Stimulated activated CD8-positive, alpha-beta memory T cell treated with anti-CD3 and anti-CD28 coated beads, Interleukin-15, amount 100 ng/mL, for 4 hours (primary cell): ENCODE data around the gene ANAPC5.
"Not testable (repeated sequence)": the region's sequence is repeated elsewhere in the genome, so short reads cannot be mapped to it uniquely, and the experiment has no call there.

Experiments used
- DNase-seq, 2 donors: peaks; one replicate each; pipeline ENCODE4 v3.0.0-alpha.2; 2020; ENCODE audit warnings: low read depth in 2 of 2

ANAPC5 gene, protein sequence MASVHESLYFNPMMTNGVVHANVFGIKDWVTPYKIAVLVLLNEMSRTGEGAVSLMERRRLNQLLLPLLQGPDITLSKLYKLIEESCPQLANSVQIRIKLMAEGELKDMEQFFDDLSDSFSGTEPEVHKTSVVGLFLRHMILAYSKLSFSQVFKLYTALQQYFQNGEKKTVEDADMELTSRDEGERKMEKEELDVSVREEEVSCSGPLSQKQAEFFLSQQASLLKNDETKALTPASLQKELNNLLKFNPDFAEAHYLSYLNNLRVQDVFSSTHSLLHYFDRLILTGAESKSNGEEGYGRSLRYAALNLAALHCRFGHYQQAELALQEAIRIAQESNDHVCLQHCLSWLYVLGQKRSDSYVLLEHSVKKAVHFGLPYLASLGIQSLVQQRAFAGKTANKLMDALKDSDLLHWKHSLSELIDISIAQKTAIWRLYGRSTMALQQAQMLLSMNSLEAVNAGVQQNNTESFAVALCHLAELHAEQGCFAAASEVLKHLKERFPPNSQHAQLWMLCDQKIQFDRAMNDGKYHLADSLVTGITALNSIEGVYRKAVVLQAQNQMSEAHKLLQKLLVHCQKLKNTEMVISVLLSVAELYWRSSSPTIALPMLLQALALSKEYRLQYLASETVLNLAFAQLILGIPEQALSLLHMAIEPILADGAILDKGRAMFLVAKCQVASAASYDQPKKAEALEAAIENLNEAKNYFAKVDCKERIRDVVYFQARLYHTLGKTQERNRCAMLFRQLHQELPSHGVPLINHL

DNA sequence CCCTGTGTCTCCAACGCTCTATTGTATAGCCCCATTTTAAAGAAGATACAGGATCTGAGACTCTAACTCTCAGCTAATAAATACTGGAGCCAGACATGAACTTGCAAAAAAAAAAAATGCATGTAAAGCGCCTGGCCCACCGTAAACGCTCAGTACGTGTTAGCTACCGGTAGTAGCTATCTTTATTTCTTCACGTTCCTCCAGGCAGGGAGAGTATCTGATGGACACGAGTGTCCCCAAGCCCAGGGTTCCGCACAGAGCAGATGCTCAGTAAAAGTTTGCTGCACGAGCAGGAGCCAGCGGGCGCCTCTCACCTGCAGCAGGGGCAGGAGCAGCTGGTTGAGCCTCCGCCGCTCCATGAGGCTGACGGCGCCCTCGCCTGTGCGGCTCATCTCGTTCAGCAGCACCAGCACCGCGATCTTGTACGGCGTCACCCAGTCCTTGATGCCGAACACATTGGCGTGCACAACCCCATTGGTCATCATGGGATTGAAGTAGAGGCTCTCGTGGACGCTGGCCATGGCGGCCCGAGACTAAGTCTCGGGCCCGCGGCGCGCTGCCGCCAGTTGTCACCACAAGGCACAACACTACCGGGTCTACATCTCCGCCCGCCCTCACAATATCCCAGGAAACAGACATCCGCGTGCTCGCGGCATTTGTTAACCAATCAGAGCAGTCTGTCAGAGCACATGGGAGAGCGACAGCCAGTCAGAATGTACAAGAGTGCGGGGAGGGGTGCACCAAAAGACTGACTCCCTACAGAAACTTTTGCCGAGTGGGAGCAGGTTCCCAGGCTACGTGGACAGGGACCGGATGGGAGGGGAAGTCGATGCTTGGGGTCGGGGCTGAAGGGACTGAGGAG, at the start of gene ANAPC5:
Gene ANAPC5, minus strand, starts transcription at position 592 of the 862 bp plus-strand sequence. Its CDS starts 71 bp downstream, at position 521.
- peak; percentile 78 to 86 for DNase-seq

- peak; percentile 26 to 45 for DNase-seq
Observed at GRCh38 chr12:121400332-121401139, 48.3 kb upstream of the ANAPC5 start.

DNA sequence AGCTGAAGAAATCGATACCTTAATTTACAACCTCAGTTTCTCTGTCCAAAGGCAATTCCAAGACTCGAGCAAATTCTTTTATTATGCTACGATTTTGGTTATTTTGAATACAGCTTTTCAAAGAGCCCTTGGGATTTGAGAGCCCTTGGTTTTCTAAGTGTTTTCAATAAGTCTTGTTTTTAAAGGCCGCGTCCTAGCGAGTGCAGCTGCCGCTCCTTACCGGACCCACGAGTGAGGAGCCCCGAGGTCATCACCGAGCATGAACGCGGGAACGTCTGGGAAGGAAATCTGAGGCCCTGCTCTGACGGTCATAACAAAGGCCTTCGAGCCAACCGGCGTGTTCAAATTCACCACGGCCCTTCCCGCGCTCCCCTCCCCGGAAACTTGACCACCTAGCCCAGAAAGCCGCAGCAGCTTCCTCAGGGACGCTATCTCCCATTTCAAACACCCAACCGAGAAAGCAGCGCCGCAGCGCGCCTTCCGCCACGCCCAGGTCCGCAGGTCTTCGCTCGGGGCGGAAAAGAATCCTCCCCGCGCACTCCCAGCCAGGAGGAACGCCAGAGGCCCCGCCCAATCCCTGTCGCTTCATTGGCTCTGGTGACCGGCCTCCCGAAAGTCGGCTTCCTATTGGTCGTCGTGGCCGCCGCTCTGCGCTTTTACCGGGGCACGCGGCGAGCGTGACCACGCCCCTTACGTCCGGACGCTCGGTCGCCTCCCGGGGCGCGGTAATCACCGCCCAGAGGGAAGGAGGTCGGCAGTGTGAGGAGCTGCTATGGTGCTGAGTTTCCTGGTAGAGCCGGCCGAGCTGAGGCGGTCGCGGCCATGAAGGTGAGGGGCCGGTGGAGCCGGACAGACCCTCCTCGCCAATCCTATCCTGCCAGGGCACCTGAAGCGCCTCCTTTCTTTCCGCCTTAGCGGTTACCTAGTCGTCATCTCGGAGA, 47.5 kb upstream of the ANAPC5 start, which contains the start of gene RNF34:
Gene RNF34, plus strand, starts transcription at position 728 of the 941 bp plus-strand sequence. Its CDS starts 95 bp downstream, at position 823.
- peak; percentile 95 to 96 for DNase-seq

DNA sequence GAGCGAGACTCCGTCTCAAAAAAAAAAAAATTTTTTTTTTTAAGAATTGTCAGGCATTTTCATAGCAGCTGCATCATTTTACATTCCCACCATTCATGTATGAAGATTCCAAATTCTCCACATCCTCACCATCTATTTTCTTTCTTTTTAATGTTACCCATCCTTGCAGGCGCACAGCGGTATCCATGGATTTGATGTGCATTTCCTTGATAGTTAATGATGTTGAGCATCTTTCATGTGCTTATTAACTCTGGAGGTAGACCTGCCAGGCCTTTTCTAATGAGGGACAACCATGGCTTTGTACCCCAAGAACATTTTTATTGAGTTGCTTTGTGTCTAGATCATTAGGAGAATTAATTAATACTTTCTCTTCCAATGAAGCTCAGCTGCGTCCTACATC, 46.1 kb upstream of the ANAPC5 start:
- DNase-seq, result no peak

GRCh38 chr12:121397521-121397920, 45.3 kb upstream of the ANAPC5 start:
- no peak for DNase-seq

- DNase-seq, result no peak
Observed at GRCh38 chr12:121392325-121392716, 40.1 kb upstream of the ANAPC5 start.

DNA sequence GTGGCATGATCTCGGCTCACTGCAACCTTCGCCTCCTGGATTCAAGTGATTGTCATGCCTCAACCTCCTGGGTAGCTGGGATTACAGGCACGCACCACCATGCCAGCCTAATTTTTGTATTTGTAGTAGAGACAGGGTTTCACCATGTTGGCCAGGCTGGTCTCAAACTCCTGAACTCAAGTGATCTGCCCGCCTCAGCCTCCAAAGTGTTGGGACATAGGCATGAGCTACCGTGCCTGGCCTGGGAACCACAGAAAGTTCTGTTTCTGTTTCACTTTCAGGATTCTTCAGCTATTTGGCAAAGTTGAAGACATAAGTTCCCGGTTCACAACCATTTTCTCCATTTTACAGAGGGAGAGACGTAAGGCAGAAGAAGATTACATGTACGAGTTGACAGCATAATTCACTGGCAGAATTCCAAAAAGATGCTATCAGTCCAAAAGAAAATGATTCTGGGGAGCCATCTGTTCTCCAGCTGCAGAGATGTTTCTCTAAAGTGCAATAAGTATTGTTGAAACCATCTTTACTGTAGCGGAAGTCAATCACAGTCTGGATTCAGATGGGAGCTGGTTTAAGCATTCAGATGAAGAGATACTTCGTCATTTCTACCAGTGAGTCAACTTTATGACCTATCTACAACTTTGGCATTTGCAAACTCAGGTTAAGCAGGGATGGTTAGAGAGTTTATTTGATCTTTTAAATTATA, 39.6 kb upstream of the ANAPC5 start:
- no peak for DNase-seq

- DNase-seq, result no peak
Observed at GRCh38 chr12:121390856-121391255, 38.6 kb upstream of the ANAPC5 start.

GRCh38 chr12:121388421-121388981, 36.3 kb upstream of the ANAPC5 start:
- DNase-seq, result no peak

DNA sequence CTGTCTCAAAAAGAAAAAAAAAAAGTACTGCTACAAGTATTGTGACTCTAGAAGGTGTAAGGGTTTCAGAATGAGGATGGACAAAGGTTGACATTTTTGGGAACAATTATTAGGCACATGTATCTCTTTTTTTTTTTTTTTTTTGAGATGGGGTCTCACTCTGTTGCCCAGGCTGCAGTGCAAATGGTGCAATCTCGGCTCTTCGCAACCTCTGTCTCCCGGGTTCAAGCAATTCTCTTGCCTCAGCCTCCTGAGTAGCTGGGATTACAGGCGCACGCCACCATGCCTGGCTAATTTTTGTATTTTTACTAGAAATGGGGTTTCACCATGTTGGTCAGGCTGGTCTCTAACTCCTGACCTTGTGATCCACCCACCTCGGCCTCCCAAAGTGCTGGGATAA, 32.7 kb upstream of the ANAPC5 start:
- not testable (repeated sequence) for DNase-seq

- DNase-seq, result no peak
Observed at GRCh38 chr12:121383601-121384021, 31.4 kb upstream of the ANAPC5 start.

DNA sequence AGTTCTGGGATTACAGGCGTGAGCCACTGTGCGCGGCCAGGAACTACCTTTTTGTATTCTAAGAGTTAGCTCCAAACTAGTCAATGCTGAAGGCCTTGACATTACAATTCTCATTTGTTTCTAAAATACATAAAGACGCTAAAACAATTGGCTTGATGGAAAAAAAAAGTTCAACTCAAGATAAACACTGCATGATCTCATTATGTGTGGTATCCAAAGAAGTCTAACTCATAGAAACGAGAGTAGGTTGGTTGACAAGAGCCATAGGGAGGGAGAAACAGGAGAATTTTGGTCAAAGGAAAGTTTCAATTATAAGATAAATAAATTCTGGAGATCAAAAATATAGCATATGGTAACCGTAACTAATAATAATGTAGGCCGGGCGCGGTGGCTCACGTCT, 27.7 kb upstream of the ANAPC5 start:
- DNase-seq, result no peak

- no peak for DNase-seq
Observed at GRCh38 chr12:121378736-121379135, 26.5 kb upstream of the ANAPC5 start.

- no peak for DNase-seq
Observed at GRCh38 chr12:121376754-121377697, 24.8 kb upstream of the ANAPC5 start.

DNA sequence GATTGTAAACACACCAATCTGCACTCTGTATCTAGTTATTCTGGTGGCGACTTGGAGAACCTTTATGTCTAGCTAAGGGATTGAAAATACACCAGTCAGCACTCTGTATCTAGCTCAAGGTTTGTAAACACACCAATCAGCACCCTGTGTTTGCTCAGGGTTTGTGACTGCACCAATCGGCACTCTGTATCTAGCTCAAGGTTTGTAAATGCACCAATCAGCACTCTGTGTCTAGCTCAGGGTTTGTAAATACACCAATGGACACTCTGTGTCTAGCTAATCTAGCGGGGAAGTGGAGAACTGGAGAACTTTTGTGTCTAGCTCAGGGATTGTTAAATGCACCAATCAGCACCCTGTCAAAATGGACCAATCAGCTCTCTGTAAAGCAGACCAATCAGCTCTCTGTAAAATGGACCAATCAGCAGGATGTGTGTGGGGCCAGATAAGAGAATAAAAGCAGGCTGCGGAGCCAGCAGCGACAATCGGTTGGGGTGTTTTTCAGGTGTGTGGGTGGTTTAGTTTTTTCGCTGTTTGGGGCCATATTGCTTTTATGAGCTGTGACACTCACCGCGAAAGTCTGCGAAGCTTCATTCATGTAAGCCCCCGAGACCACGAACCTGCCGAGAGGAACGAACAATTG, 22.9 kb upstream of the ANAPC5 start:
- not testable (repeated sequence) for DNase-seq

DNA sequence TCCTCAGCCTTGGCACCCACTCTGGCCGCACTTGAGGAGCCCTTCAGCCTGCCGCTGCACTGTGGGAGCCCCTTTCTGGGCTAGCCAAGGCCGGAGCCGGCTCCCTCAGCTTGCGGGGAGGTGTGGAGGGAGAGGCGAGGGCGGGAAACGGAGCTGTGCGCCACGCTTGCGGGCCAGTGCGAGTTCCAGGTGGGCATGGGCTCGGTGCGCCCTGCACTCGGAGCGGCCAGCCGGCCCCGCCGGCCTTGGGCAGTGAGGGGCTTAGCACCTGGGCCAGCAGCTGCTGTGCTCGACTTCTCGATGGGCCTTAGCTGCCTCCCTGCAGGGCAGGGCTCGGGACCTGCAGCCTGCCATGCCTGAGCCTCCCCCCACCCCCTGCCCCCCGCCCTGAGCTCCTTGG, 22.1 kb upstream of the ANAPC5 start:
- DNase-seq, result not testable (repeated sequence)

DNA sequence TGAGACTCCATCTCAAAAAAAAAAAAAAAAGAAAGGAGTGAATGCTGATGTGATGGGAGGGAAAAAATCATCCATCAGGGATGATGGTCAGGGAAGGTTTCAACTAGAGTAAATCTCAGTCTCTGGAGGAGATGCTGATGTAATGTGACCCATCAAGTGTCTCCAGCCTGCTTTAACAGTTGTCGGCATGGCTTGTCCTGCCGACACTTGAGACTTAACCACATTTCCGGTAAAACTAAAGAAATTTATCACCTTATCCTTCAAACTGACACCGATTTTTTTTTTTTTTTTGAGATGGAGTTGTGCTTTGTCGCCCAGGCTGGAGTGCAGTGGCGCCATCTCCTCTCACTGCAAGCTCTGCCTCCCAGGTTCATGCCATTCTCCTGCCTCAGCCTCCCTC, 21.5 kb upstream of the ANAPC5 start:
- DNase-seq, result no peak
